Fibroblast of skin of scalp (primary cell): Measurements from ENCODE around the gene HERC3.

Source experiments
- DNase-seq: peaks from one replicate; pipeline ENCODE4 v3.0.0-alpha.2; 2013

The HERC3 gene

DNA sequence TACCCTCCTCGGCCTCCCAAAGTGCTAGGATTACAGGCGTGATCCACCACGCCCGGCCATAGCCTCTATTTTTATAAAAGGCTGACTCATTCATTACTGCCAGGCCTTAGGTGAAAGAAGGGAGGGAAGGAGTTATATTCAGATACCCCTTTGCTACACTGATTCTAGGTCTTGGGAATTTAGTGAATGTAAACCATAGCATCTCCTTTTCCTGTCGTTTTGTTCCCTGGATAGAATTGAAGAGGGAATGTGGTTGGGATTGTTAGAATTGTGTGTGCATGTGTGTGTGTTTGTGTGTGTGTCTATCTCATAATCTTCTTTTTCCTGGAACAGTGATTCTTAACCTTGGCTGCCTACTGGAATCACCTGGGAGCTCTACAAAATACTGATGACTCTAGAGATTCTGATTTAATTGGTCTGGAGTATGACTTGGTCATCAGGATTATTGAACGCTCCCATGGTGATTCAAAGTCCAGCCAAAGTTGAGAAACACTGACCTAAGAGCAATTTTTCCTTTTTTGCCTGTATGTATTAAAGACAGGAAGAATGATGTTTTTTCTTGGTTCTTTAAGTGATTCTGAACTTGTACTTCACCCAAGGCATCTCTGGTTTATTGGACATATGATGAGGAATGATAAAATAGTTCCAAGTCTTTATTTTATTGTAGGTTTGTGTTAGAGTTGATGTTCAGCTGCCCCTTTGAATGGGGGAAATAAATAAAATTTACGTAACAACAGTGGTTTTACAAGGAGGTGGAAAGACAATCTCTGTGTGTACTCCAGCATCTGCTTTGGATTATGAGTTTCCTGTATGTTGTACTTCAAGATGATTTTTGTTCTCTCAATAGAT lies 68.4 kb downstream of the HERC3 start:
- peak; percentile 29 for DNase-seq

GRCh38 chr4:88661739-88662138 lies 69.5 kb downstream of the HERC3 start:
- DNase-seq: peak; percentile 78

- DNase-seq: peak; percentile 38
Measured at GRCh38 chr4:88672987-88673386, 80.7 kb downstream of the HERC3 start.

DNA sequence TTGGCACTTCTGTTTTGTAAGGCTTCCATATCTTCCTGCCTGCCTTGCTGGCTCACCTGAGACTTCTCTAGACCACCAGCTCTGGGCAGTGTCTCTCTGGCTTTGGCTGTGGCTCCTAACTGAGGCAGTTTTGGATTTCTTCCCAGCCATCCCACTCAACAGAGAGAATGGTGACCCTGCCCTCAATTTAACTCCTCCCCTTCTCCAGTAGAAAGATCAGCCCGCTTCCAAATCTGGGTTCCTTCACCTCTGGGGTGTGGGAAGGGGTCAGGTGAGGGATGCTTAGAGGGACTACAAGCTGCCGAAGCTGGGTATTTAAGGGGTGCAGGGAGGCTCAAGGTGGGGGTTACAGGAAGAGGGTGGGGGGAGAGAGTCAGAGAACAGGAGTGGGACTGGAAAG lies 81.6 kb downstream of the HERC3 start:
- no peak for DNase-seq

- no peak for DNase-seq
Measured at GRCh38 chr4:88674565-88674964, 82.3 kb downstream of the HERC3 start.

- no peak for DNase-seq
Measured at GRCh38 chr4:88674979-88675378, 82.7 kb downstream of the HERC3 start.

- DNase-seq: no peak
Measured at GRCh38 chr4:88675543-88675942, 83.3 kb downstream of the HERC3 start.

GRCh38 chr4:88681209-88681608 lies 88.9 kb downstream of the HERC3 start:
- no peak for DNase-seq

- DNase-seq: peak; percentile 19
Measured at GRCh38 chr4:88690355-88690754, 98.1 kb downstream of the HERC3 start.

- no peak for DNase-seq
Measured at GRCh38 chr4:88693792-88694191, 101.5 kb downstream of the HERC3 start.

DNA sequence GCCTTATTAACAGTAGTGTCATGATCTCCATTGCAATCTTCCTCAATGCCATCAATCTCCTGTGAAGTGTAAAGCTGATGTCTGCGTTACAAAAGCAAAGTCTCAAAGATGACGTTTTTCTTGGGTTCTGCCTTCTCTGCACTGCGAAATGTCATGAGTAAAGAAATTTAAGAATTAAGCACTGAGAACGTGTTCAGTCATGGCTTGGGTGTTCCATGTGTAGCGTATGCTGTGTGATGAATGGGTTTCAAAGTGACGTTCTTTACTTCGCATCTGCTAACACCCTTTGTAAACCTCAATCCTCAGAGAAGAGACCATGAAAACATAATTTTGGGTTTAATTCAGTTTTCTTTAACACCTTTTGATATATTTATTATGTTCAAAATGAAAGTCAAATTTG lies 104.3 kb downstream of the HERC3 start:
- DNase-seq: no peak

DNA sequence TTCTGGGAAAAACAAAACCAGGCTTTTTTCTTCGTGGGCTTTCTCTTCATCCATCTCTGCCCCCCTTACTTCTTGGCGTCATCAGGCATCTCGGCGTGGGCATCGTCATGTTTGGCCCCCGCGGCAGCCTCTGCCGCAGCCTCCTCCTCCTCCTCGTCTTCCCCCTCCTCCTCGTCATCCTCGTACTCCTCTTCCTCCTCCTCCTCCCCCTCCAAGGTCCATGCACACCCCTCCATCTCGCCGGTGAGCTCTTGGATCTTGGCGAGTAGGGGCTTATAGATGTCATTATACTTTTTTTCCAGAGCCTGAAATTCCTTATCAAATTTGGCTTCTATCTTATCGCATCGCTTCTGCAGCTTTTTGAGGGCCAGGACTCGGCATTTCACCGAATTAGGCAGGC lies 104.9 kb downstream of the HERC3 start:
- peak; percentile 18 for DNase-seq

- DNase-seq: peak; percentile 69
Measured at GRCh38 chr4:88697588-88698329, 105.5 kb downstream of the HERC3 start, which contains the start of gene NAP1L5. TSS of gene NAP1L5 (minus strand) at chr4:88697829. CDS start at chr4:88697754, 75 bp downstream.

GRCh38 chr4:88698519-88698918 lies 106.2 kb downstream of the HERC3 start:
- no peak for DNase-seq

DNA sequence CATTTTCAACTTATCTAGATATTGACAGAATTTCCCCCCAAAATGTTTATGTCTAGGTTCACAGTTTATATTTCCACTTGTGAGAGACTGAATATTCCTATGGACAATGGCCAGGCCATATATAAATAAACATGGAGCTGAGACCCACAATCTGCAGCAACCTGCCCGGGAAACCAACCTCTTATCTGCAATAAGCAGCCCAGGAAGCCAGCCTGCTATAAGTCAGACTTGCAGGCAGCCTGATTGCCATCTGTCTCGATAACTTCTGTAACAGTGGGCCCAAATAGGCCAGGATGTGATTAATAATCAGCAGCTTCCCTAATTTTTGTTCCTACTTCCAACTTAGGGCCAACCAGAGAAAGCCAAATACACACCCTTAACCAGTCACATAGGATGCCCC lies 110.5 kb downstream of the HERC3 start:
- DNase-seq: no peak

- no peak for DNase-seq
Measured at GRCh38 chr4:88705223-88705622, 112.9 kb downstream of the HERC3 start.

- DNase-seq: peak; percentile 42
Measured at GRCh38 chr4:88705805-88706492, 113.7 kb downstream of the HERC3 start.

DNA sequence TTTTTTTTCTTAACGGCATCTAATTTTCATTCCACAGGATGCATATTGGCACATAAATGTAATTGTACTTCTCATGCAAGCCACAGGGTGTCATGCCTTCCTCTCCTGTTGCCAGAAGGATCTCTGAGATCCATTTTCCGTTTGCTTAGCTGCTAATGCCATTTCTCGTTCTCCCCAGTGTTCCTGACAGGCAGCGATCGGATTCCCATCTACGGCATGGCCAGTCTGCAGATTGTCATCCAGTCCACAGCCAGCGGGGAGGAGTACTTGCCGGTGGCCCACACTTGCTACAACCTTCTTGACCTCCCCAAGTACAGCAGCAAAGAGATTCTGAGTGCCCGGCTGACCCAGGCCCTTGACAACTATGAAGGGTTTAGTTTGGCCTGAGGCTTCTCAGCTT lies 114.3 kb downstream of the HERC3 start:
- peak; percentile 69 for DNase-seq

- no peak for DNase-seq
Measured at GRCh38 chr4:88709989-88710388, 117.7 kb downstream of the HERC3 start.

- no peak for DNase-seq
Measured at GRCh38 chr4:88713782-88714181, 121.5 kb downstream of the HERC3 start.

- no peak for DNase-seq
Measured at GRCh38 chr4:88718098-88718497, 125.8 kb downstream of the HERC3 start.

DNA sequence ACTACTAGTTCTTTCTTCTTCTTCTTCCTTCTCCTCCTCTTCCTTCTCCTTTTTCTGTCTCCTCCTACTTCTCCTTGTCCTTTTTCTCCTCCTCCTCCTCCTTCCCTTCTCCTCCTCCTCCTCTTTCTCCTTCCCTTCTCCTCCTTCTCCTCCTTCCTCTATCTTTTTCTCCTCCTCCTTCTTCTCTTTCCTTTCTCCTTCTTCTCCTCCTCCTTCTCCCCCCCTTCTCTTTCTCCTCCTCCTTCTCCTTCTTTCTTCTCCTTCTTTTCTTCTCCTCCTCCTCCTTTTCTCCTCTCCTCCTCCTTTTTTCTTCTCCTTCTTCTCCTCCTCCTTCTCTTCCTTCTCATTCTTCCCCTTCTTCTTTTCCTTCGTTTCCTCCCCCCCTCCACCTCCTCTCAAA lies 127.1 kb downstream of the HERC3 start:
- no peak for DNase-seq
